ENCODE measurements around the gene PHAF1. TPM values are rescaled to one million over a fixed set of nuclear protein-coding genes. Genes with fewer than 3 reads are reported as not detected.

PHAF1 gene
- total and polyA plus RNA-seq, 2 of the 13 experiments (the other 11 are each of a cell fraction or from before 2014, with no cell fraction given), result 48.3 to 174 TPM

GRCh38 chr16:67191995-67192681 lies 82.4 kb downstream of the PHAF1 start, which contains the start of gene E2F4 (continued):
- TF ChIP-seq ZHX1 (CRISPR knock-in tag; IDR thresholded peaks at IDR 0.05; ENCODE audit: low read depth) (peak; percentile 54; the same call in 1 of the 2 replicates), PRDM10 (CRISPR knock-in tag; IDR thresholded peaks at IDR 0.05; ENCODE audit: low read depth) (no peak), YEATS4 (CRISPR knock-in tag; IDR thresholded peaks at IDR 0.05; ENCODE audit: borderline replicate concordance) (peak; percentile 83), TBL1XR1 (IDR thresholded peaks at IDR 0.05; ENCODE audit: borderline replicate concordance, low read length, partially characterized antibody) (peak; percentile 61), TFDP2 (CRISPR knock-in tag; IDR thresholded peaks at IDR 0.05) (peak; percentile 58), ARNT (IDR thresholded peaks at IDR 0.05) (no peak), NCOA5 (CRISPR knock-in tag; IDR thresholded peaks at IDR 0.05) (no peak), ATM (IDR thresholded peaks at IDR 0.05; ENCODE audit: borderline replicate concordance) (no peak), ZBTB38 (CRISPR knock-in tag; IDR thresholded peaks at IDR 0.05) (peak; percentile 51), ZNF251 (CRISPR knock-in tag; IDR thresholded peaks at IDR 0.05) (no peak), BORCS8-MEF2B (CRISPR knock-in tag; IDR thresholded peaks at IDR 0.05) (peak; percentile 57; the same call in 1 of the 2 replicates), ZNF432 (CRISPR knock-in tag; IDR thresholded peaks at IDR 0.05; ENCODE audit: borderline replicate concordance) (no peak), NR2F2 (IDR thresholded peaks at IDR 0.05; ENCODE audit: borderline replicate concordance, low read depth) (no peak), RFX3 (CRISPR knock-in tag; IDR thresholded peaks at IDR 0.05) (no peak), ZNF563 (CRISPR knock-in tag; IDR thresholded peaks at IDR 0.05) (peak; percentile 94; the same call in 1 of the 2 replicates), NFYB (CRISPR knock-in tag; IDR thresholded peaks at IDR 0.05) (no peak), PAWR (CRISPR knock-in tag; IDR thresholded peaks at IDR 0.05; ENCODE audit: borderline replicate concordance) (no peak), ATF4 (CRISPR knock-in tag; IDR thresholded peaks at IDR 0.05) (no peak), ARHGAP35 (CRISPR knock-in tag; IDR thresholded peaks at IDR 0.05; ENCODE audit: borderline replicate concordance) (no peak; the same call in 1 of the 2 replicates), ZNF451 (CRISPR knock-in tag; IDR thresholded peaks at IDR 0.05) (0 out of 2 replicates have a peak, but pooled peaks have one; percentile 19), SNAI1 (CRISPR knock-in tag; IDR thresholded peaks at IDR 0.05; ENCODE audit: borderline replicate concordance) (no peak), ZBTB7B (CRISPR knock-in tag; IDR thresholded peaks at IDR 0.05) (no peak)

All from HepG2 (cell line).